Transverse colon (tissue), 4 donors: ENCODE measurements around the gene LAMC1.

Experiments used
- POLR2A ChIP-seq: fragments of 450-650 bp; IDR thresholded peaks from one replicate; pipeline ENCODE4 v1.6.1; 2016; ENCODE audit warnings: antibody characterized with exemption, mild to moderate bottlenecking, moderate library complexity
- POLR2AphosphoS5 ChIP-seq, 3 donors: sonication (generic); formaldehyde crosslinking; IDR thresholded peaks; one replicate each; pipeline ENCODE4 v1.6.1; 2016; ENCODE audit warnings: antibody characterized with exemption in 3 of 3
- TF ChIP-seq, protein P1 (sequence below), 5 experiments: fragments of 200-600 bp in 3 of 5; fragments of 450-650 bp in 2 of 5; sonication (generic) in 3 of 5; IDR thresholded peaks; 1 replicate in 2 of 5; 2 replicates in 3 of 5; pipeline ENCODE4 v1.5.1; 2016 to 2017; ENCODE audit warnings: antibody characterized with exemption in 5 of 5, inconsistent platforms in 3 of 5, mild to moderate bottlenecking in 2 of 5, moderate library complexity in 1 of 5

DNA sequence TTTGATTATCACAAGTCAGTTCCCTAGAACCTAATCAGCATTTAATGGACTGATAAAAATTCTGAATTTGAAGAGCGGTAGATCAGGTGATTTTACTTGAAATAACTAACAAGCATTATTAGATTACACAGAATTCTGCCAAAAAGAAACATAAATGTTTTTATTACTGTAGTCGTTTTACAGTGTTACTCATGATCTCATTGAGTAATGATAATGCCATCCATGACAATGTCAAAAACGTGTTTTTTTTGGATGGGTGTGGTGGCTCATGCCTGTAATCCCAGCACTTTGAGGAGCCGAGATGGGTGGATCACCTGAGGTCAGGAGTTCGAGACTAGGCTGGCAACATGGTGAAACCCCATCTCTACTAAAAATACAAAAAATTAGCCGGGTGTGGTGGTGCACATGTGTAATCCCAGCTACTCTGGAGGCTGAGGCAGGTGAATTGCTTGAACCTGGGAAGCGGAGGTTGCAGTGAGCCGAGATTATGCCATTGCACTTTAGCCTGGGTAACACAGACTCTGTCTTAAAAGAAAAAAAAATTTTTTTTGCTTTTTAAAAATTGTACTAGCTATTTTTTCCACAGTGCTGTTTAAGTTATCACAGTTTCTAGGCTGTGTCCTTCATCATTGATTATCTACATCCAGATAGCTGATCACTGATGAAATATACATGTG is 56.6 kb downstream of the LAMC1 start:
- TF ChIP-seq, protein P1, sequence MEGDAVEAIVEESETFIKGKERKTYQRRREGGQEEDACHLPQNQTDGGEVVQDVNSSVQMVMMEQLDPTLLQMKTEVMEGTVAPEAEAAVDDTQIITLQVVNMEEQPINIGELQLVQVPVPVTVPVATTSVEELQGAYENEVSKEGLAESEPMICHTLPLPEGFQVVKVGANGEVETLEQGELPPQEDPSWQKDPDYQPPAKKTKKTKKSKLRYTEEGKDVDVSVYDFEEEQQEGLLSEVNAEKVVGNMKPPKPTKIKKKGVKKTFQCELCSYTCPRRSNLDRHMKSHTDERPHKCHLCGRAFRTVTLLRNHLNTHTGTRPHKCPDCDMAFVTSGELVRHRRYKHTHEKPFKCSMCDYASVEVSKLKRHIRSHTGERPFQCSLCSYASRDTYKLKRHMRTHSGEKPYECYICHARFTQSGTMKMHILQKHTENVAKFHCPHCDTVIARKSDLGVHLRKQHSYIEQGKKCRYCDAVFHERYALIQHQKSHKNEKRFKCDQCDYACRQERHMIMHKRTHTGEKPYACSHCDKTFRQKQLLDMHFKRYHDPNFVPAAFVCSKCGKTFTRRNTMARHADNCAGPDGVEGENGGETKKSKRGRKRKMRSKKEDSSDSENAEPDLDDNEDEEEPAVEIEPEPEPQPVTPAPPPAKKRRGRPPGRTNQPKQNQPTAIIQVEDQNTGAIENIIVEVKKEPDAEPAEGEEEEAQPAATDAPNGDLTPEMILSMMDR (IDR thresholded peaks at IDR 0.05): no peak
- TF ChIP-seq POLR2AphosphoS5 (IDR thresholded peaks at IDR 0.05): no peak
- no peak for TF ChIP-seq POLR2A
